HG02840 (cell line): ENCODE results near the gene MUC4.

ENCODE experiments used
- ATAC-seq: cut with Tn5 transposase; IDR thresholded peaks from one replicate; pipeline ENCODE4 v1.9.1; 2021; ENCODE audit warnings: mild to moderate bottlenecking, moderate library complexity, moderate number of reproducible peaks; ENCODE audit not compliant: unreplicated experiment, low FRiP score

The MUC4 gene, protein sequence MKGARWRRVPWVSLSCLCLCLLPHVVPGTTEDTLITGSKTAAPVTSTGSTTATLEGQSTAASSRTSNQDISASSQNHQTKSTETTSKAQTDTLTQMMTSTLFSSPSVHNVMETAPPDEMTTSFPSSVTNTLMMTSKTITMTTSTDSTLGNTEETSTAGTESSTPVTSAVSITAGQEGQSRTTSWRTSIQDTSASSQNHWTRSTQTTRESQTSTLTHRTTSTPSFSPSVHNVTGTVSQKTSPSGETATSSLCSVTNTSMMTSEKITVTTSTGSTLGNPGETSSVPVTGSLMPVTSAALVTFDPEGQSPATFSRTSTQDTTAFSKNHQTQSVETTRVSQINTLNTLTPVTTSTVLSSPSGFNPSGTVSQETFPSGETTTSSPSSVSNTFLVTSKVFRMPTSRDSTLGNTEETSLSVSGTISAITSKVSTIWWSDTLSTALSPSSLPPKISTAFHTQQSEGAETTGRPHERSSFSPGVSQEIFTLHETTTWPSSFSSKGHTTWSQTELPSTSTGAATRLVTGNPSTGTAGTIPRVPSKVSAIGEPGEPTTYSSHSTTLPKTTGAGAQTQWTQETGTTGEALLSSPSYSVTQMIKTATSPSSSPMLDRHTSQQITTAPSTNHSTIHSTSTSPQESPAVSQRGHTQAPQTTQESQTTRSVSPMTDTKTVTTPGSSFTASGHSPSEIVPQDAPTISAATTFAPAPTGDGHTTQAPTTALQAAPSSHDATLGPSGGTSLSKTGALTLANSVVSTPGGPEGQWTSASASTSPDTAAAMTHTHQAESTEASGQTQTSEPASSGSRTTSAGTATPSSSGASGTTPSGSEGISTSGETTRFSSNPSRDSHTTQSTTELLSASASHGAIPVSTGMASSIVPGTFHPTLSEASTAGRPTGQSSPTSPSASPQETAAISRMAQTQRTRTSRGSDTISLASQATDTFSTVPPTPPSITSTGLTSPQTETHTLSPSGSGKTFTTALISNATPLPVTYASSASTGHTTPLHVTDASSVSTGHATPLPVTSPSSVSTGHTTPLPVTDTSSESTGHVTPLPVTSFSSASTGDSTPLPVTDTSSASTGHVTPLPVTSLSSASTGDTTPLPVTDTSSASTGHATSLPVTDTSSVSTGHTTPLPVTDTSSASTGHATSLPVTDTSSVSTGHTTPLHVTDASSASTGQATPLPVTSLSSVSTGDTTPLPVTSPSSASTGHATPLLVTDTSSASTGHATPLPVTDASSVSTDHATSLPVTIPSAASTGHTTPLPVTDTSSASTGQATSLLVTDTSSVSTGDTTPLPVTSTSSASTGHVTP (N-terminal part only)

DNA sequence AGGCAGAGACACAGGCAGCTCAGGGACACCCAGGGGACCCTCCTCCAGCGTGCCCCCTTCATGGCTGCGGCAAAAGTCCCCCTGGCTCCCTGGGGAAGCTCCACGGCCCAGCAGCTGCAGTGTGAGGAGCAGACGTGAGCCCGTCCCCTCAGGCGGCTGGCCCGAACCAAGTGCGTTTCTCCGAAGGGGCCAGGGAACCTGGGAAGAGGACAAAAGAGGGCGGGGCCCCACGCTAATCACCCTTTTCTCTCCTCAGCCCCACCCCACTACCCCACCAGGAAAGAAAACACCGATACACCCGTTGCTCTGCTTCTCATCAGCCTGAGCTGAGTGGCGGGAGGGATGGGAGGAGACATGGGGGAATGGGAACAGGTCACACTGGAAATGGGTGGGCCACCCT lies at the start of gene MUC4:
TSS of gene MUC4 (minus strand) at position 174 of the 400 bp plus-strand sequence. CDS start at position 62, 112 bp downstream.
- no peak for ATAC-seq

DNA sequence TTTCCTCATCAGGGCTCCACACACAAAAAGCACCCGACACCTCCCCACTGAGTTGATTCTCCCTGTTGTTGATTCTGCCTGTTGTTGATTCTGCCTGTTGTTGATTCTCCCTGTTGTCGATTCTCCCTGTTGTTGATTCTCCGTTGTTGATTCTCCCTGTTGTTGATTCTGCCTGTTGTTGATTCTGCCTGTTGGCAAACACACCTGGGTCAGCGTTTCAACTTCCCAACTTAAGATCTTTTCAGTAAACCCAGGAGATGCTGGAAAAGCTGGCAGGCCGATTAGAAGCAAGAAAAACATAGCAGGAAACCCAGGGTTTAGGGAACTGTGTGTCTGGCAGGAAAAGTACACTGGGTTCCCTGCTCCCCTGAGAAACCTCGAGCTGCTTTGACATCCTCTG lies 48.7 kb upstream of the MUC4 start:
- ATAC-seq = no peak

DNA sequence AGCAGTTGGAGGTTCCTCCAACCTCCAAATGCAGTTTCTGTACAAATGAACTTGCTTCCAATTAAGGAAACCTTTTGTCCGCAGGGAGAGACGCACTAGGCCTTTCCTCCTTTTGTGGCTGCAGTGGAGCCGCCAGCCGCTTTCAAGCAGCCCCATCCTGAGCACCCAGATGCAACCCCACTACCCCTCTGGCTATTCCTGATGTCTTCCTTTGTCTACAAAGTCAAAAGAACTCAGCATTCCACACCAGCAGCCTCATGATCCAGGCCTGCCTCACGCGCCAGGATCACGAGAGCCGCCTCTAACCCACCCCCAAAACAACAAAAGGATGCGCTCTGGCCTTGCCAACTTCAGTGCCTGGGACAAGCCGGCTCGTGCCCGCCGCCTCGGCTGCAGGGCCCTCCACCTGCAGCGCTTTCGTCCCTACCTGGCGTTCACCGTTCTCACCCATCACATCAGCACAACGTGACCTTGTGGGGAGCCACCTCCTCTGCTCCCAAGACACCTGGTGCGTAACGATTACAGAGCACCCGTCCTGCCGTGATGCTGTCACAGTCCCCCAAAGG lies 48.2 kb upstream of the MUC4 start:
- ATAC-seq = no peak

DNA sequence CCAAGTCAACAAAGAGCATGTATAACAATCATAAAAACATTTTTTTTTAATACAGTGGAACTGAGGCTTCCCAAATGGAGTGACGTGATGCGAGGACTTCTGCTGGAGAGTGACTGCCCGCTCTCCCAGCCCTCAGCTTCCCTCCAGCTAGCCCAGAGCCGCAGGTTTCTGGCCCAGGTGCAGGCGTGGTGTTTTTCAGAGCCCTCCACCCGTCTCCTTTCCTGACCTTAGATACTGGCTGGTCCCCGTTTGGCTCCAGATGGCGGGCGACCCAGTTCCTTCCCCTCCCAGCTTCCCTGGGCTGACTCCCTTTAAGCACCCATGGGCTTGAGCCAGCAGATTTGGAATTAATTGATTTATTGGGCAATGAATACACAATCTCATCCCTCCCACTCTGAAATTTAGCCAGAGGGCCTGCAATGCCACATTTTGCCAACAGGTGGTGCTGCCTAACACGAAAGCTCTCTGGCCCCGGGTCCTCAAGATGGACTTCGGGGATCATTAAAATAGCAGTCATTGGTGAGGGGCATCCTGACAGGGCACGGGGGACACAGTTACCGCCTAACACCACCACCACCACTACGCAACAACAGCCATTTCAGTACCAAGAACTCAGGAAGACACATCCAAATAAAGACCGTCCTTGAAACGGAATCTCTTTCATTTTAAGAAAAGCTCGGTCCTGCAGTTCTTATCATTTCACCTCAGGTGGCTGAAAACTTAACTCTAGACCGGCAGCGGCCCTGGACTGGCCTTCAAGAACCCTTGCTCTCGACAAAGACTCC lies 47.5 kb upstream of the MUC4 start:
- no peak for ATAC-seq

DNA sequence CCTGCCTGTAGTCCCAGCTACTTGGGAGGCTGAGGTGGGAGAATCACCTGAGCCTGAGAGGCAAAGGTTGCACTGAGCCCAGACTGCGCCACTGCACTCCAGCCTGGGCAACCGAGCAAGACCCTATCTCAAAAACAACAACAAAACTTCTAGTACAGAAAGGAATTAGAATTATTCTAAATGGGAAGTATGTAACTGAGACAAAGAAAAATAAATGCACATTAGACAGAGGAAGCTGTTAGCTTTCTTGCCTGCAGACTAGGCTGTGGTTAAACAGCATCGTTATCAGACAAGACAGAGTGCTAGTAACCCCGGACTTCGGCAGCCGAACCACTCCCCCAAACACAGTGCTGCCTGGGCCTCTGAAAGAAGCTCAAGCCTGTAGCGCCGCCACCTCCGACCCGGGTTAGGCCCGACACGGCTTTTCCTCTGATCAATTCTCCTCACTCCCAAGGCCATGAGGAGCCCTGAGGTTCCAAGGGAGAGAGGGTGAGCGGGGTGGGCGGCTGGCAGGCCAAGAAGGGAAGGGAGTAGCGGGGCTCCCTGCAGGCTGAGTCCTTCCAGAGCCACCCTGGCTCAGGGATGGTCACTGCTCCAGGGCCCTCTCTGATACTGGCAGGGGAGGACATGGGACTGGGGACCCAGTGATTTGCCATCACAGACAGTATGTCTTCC lies 44.8 kb upstream of the MUC4 start:
- no peak for ATAC-seq

DNA sequence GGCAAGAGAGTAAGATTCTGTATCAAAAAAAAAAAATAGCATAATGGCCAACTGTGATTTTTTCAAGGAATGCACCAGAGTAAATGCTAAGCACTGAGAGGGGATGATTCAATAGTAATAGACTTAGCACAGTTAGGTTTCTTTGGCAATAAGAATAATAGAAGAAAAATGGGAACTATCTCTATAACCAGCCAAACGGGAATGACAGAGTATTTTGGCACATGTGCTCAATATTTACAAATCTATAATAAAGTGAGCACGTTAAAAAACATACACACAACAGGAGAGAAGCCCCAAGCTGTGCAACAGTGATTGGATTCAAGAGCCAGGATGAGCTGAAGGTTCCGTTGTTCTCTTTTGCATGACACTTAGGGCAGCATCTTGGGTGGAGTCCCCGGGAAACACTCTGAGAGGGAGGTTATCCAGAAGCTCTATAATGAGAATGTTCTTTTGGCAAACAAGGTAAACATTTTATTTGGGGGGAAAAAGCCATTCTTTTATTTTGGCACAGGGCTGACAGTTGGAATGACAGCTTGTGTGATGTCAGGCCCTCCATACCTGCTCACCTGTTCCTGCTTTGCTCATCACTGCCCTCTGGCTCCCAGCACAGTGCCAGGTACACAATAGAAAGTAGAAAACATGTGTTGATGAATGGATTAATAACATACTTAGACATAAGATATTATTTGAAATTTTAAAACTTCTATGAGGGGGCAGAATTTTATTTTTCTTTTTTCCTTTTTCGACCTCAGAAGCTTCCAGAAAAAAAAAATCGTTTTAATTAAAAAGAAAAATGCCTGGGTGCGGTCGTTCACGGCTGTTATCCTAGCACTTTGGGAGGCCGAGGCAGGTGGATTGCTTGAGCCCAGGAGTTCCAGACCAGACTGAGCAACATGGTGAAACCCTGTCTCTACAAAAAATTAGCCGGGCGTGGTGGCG lies 44.0 kb upstream of the MUC4 start:
- ATAC-seq = no peak

DNA sequence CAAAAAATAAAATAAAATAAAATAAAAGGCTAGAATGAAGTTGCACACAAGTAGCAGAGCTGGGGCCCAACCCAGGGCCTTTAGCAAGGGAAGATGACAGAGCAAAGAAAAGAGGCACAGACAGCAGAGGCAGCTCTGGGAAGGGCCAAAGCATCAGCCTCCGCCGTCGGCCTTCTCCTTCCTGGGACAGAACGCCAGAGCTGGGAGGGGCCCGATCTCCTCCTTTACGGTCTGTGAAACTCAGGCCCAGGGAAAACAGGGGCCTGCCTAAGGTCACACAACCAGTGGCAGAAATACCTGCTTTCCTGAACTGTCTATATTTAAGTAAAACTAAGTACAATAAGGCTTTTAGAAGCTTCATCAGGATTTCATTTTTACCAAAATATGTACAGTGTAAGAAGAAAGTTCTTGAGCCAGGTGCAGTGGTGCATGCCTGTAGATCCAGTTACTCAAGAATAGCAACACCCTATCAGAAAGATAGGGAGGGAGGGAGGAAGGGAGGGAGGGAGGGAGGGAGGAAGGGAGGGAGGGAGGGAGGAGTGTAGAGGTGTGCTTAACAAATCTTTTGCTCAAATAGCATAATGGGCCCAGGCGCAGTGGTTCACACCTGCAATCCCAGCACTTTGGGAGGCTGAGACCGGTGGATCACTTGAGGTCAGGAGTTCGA lies 43.0 kb upstream of the MUC4 start:
- no peak for ATAC-seq

DNA sequence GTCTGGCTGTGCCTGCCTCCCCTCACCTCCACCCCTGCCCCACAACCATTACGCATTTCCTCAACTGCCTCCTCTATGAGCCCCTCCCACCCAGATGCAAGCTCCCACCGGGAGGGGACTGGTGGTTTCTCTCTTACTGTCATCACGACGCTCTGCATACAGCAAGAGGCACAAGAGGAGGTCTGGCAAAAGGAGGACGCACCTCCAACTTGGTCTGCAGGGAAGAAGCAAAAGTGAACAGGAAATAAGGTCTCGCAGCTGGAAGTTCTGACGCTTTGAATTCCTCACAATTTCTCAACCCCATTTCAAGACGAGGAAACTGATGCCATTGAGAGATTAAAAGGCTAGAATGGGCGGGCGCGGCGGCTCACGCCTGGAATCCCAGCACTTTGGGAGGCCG lies 42.3 kb upstream of the MUC4 start:
- no peak for ATAC-seq

DNA sequence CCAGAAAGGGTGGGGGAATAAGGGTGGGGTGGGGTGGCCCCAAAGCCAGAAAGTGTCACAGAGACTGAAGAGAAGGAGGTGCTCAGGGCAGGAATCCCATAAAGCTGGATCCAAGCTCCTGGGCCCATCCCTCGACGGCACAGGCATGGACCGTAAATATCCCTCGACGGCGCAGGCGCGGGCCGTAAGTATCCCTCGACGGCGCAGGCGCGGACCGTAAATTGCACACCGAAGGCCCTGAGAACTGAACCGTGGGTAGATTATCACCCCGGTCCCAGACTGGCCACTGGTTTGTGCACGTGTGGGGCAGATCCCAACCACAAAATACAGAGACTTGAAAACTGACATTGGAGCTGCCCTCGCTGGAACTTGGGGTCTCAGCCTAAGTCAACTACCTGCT lies 41.3 kb upstream of the MUC4 start:
- ATAC-seq = no peak

DNA sequence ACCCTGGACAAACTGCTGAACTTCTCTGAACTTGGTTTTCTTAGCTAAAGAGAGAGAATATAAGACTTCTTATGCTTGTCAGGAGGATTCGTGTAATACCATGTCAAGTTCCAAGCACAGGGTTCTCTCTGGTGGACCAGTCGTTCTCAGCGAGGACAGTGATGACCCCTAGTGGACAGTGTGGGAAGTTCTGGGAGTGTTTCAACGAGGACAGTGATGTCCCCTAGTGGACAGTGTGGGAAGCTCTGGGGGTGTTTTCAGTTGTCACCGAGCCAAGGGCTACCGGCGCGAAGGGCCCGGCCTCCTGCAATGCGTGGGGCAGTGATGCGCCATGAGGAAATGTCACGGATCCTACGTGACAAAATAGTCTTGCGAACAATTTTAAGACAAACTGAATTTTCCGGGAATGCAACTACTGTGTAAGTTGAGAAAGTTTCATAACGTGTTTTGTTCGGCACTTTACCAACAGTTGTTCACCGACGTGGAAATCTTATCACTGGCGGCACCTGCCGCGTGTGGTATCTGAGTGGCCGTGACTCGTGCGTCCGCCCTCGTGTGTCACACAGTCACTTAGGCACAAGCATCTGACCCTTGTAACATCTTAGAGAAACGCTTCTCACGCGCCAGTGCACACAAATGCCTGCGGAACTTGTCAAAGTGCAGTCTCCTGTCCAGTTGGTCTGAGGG lies 39.3 kb upstream of the MUC4 start:
- peak; percentile 87 for ATAC-seq

DNA sequence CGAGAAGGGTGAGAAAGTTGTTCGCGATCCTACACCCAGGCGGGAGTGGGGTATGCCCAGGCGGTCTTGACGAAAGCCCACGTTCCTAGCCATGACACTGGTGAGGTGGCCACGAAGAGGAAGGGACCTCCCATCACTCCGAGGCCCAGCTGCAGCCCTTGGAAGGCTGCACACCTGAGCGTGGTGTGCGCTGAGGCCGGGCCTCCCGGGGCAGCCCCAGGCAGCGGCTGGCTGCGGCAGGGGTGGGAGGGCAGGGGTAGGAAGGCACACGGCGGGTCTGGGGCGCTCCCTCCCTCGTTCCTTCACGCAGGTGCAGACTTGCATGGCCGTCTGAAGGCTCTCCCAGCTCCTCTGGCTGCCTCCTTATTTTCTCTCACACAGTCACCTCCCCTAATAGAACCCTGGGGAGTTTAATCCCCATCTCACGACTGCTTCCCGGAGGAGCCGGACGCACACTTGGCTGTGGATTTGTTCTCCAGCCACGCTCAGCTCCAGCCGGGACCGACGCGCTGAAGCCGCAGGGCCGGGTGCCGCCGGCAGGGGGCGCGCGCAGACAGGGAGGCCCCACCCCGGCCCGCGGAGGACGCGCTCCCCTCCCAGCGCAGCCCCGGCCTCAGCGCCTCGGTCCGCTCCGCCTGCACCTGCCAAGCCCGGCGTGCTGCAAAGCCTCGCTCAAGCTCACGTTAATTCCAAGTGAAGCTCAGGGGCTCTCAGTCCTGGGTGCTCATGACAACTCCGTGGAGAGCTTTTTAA lies 37.8 kb upstream of the MUC4 start:
- ATAC-seq = no peak

DNA sequence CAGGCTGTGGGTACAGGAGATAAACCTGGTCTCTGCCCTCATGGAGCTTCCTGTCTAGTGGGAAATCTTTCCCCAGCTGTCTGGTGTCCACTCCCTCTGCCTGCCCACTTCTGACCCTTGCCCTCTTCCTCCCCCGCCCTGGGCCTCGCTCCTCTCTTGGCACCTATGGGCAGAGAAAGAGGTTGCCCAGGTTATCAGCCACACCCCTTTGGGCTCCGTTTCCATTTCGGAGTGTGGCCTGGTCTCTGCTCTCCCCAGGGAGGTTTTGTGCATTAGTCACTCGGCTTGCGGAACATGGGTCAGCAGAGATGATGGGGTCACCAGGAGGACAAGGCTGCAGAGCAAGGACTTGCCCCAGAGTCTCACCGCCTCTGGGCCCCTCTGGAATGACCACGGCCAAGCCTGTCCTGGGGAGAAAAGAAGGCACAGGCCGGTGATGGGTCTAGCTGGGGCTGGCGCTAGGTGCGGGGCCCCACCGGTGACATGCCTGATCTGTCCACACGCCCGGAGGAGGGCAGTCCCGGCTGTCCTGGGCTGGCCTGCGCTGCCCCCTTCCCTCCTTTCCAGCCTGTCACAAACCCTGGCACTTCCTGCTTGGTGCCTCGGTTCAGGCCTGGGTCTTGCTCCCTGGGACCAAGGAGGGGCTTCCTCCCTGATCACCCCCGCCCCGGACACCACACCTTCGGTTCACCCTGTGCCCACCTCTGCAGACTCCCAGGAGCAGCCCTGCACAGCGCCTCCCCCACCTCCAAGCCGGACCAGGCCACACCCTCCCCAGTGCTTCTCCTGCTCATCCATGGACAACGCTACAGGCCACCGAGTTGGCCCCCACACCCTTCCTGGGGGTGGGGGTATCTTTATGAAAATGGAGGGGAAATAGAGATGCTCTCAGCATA lies 35.6 kb upstream of the MUC4 start:
- ATAC-seq = no peak

DNA sequence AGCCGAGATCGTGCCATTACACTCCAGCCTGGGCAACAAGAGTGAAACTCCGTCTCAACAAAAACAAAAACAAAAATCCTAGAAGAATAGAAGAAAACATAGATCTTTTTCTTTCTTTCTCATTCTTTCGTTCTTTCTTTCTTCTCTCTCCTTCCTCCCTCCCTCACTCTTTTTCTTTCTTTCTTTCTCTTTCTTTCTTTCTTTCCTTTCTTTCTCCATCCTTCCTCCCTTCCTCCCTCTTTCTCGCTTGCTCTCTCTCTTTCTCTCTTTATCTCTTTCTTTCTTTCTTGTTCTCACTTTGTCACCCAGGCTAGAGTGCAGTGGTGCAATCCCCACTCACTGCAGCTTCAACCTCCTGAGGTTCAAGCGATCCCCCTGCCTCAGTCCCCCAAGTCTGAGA lies 33.8 kb upstream of the MUC4 start:
- ATAC-seq = no peak

DNA sequence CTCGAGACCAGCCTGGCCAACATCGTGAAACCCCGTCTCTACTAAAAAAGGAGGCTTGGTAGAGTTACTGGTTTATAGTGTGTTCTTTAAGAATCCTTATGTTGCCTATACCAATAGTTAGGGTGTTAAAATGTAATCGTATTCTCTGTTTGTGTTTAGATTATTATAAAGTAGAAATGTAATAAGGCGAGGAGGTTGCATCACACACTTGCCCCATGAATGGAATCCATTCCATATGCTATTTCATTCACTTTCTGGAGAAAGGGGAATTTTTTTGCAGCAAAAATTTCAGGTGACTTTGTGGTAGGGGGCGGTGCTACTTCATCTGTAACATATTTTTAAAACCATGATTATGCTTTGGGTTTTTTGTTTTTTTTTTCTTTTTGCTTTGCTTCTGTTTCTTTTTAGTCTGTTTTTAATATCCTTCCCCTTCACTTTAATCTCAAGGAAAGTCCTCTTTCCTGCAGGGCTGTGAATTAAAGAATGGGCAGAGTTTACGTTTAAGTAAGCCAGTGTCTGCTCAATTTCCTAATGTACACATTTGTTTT lies 33.0 kb upstream of the MUC4 start:
- ATAC-seq = no peak
